DOHH2 (cell line): Measurements from ENCODE around the gene DHTKD1.

Source experiments
- H3F3A ChIP-seq: fragments of 200-600 bp; sonication (generic), shearing (Covaris generic); 2 replicates; pipeline ENCODE4 v1.6.0; 2016; ENCODE audit warnings: antibody characterized with exemption, mild to moderate bottlenecking; ENCODE audit not compliant: control insufficient read depth, insufficient read depth
- H3K27ac ChIP-seq: fragments of 200-600 bp; sonication (generic); 2 replicates; pipeline ENCODE4 v1.5.1; 2014; ENCODE audit warnings: low read depth, mild to moderate bottlenecking, low read length, moderate library complexity
- H3K27me3 ChIP-seq: fragments of 200-600 bp; sonication (generic); 2 replicates; pipeline ENCODE4 v1.6.1; 2014; ENCODE audit warnings: mild to moderate bottlenecking, low read length, mixed read lengths; ENCODE audit not compliant: control insufficient read depth
- H3K36me3 ChIP-seq: fragments of 200-600 bp; sonication (generic); 2 replicates; pipeline ENCODE4 v1.6.1; 2014; ENCODE audit warnings: mild to moderate bottlenecking, low read length, moderate library complexity, mixed read lengths; ENCODE audit not compliant: control insufficient read depth
- H3K4me1 ChIP-seq: fragments of 200-600 bp; sonication (generic); 2 replicates; pipeline ENCODE4 v1.6.1; 2014; ENCODE audit warnings: mild to moderate bottlenecking, low read length, mixed read lengths; ENCODE audit not compliant: control insufficient read depth
- H3K4me2 ChIP-seq: fragments of 200-600 bp; sonication (generic); 2 replicates; pipeline ENCODE4 v1.6.0; 2014; ENCODE audit warnings: mild to moderate bottlenecking, low read length, moderate library complexity
- H3K4me3 ChIP-seq: fragments of 200-600 bp; sonication (generic); 2 replicates; pipeline ENCODE4 v1.5.1; 2014; ENCODE audit warnings: mild to moderate bottlenecking, low read length, mixed read lengths
- H3K79me2 ChIP-seq: fragments of 200-600 bp; sonication (generic); 2 replicates; pipeline ENCODE4 v1.6.1; 2014; ENCODE audit warnings: mild to moderate bottlenecking, low read length, mixed read lengths; ENCODE audit not compliant: control insufficient read depth
- H3K9me2 ChIP-seq: fragments of 200-600 bp; sonication (generic); replicated peaks from 2 replicates; pipeline ENCODE4 v1.6.1; 2014; ENCODE audit warnings: mild to moderate bottlenecking, low read length, mixed read lengths; ENCODE audit not compliant: control insufficient read depth
- H3K9me3 ChIP-seq: fragments of 200-600 bp; sonication (generic); 2 replicates; pipeline ENCODE4 v1.6.1; 2014; ENCODE audit warnings: antibody characterized with exemption, low read length, mixed read lengths; ENCODE audit not compliant: control insufficient read depth, insufficient read depth
- H4K20me1 ChIP-seq: fragments of 200-600 bp; sonication (generic); 2 replicates; pipeline ENCODE4 v1.6.0; 2014; ENCODE audit warnings: low read depth, mild to moderate bottlenecking, antibody characterized with exemption, low read length, moderate library complexity; ENCODE audit not compliant: control insufficient read depth, insufficient read depth
- EZH2phosphoT487 ChIP-seq: fragments of 200-600 bp; sonication (generic); IDR thresholded peaks from 2 replicates; pipeline ENCODE4 v1.6.1; 2017; ENCODE audit warnings: borderline replicate concordance, mild to moderate bottlenecking, antibody characterized with exemption, low read length, moderate library complexity, mixed read lengths
- TF ChIP-seq, protein P1 (sequence below): fragments of 200-600 bp; sonication (generic); IDR thresholded peaks from one replicate; pipeline ENCODE4 v1.5.1; 2014; ENCODE audit warnings: antibody characterized with exemption, mild to moderate bottlenecking, low read depth, low read length; ENCODE audit not compliant: poor library complexity, severe bottlenecking

The DHTKD1 gene

DNA sequence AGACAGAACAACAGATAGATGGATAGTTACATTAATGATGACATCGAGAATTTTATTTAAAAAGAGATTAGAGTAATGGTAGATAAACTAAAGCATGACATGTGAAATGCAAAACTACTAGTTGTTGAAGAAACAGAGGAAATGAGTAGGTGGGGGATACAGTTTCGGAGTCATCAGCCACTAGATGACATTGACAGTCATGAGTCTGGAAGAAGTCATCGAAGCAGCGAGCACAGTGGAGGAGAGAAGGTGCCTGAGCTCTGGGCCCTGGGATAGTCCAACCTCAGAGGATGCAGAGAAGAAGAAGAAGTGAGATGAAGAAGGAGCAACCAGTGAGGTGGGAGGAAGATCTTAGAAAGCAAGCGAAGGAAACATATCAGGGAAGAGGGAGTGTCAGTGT lies 40.5 kb downstream of the DHTKD1 start:
- H3K9me3 ChIP-seq, result no peaks in the 10 kb centered on the region
- TF ChIP-seq EZH2phosphoT487, result no peak
- TF ChIP-seq, protein P1, sequence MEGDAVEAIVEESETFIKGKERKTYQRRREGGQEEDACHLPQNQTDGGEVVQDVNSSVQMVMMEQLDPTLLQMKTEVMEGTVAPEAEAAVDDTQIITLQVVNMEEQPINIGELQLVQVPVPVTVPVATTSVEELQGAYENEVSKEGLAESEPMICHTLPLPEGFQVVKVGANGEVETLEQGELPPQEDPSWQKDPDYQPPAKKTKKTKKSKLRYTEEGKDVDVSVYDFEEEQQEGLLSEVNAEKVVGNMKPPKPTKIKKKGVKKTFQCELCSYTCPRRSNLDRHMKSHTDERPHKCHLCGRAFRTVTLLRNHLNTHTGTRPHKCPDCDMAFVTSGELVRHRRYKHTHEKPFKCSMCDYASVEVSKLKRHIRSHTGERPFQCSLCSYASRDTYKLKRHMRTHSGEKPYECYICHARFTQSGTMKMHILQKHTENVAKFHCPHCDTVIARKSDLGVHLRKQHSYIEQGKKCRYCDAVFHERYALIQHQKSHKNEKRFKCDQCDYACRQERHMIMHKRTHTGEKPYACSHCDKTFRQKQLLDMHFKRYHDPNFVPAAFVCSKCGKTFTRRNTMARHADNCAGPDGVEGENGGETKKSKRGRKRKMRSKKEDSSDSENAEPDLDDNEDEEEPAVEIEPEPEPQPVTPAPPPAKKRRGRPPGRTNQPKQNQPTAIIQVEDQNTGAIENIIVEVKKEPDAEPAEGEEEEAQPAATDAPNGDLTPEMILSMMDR, result no peak
- H3K27ac ChIP-seq, result no peak overlapping the region
- no peak overlapping the region for H3K4me3 ChIP-seq
- no peaks in the 10 kb centered on the region for H3K27me3 ChIP-seq
- no peaks in the 10 kb centered on the region for H4K20me1 ChIP-seq
- no peaks in the 10 kb centered on the region for H3K9me2 ChIP-seq
- H3K4me2 ChIP-seq, result no peak overlapping the region
- H3K79me2 ChIP-seq, result no peaks in the 10 kb centered on the region
- peaks cover 40% of the 10 kb centered on the region for H3K36me3 ChIP-seq
- peaks cover 7% of the 10 kb centered on the region; the same call in 1 of the 2 replicates for H3F3A ChIP-seq
- peaks cover 22% of the 10 kb centered on the region for H3K4me1 ChIP-seq

DNA sequence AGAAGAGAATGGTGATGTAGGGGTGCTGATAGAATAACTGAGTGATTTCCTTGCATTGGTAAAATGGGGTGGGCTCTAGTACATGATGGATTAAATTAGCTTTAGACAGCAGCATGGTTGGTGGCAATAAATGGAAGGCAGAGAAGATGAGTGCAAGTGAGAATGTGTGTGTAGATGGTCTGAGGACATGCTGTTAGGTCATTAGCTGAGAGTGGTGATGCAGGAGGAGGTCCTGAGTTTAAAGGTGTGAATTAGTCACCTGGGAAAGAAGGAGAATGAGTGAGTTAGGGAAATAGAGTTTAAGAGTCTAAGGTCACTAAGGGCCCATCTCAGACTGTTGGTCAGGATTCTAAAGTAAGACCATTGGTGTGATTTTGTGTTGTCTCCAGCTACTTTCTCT lies 42.8 kb downstream of the DHTKD1 start:
- Histone ChIP-seq H3K9me3 (no peaks in the 10 kb centered on the region), H3K27me3 (no peaks in the 10 kb centered on the region), H3K27ac (no peak overlapping the region), H3K79me2 (no peaks in the 10 kb centered on the region), H3F3A (peaks cover 7% of the 10 kb centered on the region; the same call in 1 of the 2 replicates), H3K36me3 (peaks cover 31% of the 10 kb centered on the region), H3K4me2 (no peak overlapping the region), H3K9me2 (no peaks in the 10 kb centered on the region), H3K4me3 (no peak overlapping the region), H4K20me1 (no peaks in the 10 kb centered on the region), H3K4me1 (peaks cover 22% of the 10 kb centered on the region)
- TF ChIP-seq, protein P1, result no peak
- no peak for TF ChIP-seq EZH2phosphoT487

DNA sequence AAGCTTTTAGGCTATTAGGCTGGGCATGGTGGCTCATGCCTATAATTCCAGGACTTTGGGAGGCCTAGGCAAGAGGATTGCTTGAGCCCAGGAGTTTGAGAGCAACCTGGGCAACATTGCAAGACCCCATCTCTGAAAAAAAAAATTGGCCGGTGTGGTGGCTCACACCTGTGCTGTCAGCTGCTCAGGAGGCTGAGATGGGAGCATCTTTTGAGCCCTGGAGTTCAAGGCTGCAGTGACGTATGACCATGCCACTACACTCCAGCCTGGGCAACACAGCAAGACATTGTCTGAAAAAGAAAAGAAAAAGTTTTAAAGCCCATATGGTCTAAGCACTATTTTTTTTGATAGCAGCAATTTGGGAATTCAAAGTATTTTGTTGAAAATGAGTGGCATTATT lies 44.9 kb downstream of the DHTKD1 start:
- H3K4me3 ChIP-seq, result no peak overlapping the region

More for the DNA sequence above, 44.9 kb downstream of the DHTKD1 start:
- Histone ChIP-seq H3K79me2 (no peaks in the 10 kb centered on the region), H3F3A (peaks cover 7% of the 10 kb centered on the region; the same call in 1 of the 2 replicates), H4K20me1 (no peaks in the 10 kb centered on the region), H3K27me3 (no peaks in the 10 kb centered on the region), H3K9me2 (no peaks in the 10 kb centered on the region), H3K36me3 (peaks cover 24% of the 10 kb centered on the region), H3K4me2 (no peak overlapping the region), H3K4me1 (peaks cover 22% of the 10 kb centered on the region), H3K9me3 (no peaks in the 10 kb centered on the region), H3K27ac (peak overlapping the region; percentile 53; the same call in 1 of the 2 replicates)
- TF ChIP-seq, protein P1, result no peak
- TF ChIP-seq EZH2phosphoT487, result no peak
